ENCODE results near the gene ZNF444.
"Not testable (repeated sequence)": the region's sequence is repeated elsewhere in the genome, so short reads cannot be mapped to it uniquely, and the experiment has no call there.

The ZNF444 gene

DNA sequence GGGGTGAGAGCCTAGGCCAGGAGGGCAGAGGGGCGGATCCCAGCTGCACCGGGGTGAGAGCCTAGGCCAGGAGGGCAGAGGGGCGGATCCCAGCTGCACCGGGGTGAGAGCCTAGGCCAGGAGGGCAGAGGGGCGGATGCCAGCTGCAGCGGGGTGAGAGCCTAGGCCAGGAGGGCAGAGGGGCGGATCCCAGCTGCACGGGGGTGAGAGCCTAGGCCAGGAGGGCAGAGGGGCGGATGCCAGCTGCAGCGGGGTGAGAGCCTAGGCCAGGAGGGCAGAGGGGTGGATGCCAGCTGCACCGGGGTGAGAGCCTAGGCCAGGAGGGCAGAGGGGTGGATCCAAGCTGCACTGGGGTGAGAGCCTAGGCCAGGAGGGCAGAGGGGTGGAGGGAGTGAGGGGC is 35.2 kb downstream of the ZNF444 start:
- not testable (repeated sequence) for DNase-seq (ENCODE audit: low read depth, low spot score)

DNA sequence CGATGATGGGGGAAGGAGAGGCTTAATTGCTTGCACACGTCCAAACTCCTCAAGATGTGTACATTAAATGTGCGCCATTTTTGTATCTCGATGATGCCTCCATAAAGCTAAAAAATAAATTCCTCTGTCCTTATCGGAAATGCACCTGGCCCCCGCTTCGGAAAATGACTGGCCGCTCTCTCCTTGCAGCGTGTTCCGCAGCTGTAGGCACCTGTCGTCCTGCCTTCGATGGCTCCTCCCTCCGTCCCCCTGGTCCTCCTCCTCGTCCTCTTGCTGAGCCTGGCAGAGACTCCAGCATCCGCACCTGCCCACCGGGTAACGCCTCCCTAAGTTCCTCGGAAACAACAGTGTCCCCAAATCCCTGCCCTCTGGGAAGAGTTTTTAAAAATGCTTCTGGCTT is 35.8 kb downstream of the ZNF444 start:
- no peak for DNase-seq (ENCODE audit: low read depth, low spot score)

DNA sequence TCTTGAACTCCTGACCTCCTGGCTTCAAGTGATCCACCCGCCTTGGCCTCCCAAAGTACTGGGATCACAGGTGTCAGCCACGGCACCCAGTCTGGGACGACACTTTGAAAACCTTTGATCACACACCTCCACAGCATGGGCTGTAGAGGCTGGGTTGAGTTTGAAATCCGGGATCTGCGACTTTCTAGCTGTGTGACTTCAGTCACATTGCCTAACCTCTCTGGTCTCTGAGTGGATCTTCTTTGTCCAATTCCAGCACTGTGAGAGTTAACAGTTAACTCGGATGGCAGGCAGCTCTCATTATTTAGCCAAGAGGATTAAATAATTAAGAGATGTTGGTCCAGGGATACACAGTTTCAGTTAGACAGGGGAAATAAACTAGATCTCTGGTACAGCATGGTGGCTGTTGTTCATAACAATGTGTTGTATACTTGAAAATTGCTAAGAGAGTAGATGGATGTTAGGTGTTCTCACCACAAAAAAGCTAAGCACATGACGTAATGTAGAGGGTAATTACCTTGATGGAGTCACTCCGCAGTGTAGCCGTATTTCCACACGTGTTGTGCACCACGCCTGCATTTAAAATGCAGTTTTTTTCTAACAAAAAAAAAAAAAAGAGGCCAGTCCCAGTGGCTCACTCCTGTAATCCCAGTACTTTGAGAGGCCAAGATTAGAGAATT is 36.6 kb downstream of the ZNF444 start:
- DNase-seq (ENCODE audit: low read depth, low spot score) = no peak

DNA sequence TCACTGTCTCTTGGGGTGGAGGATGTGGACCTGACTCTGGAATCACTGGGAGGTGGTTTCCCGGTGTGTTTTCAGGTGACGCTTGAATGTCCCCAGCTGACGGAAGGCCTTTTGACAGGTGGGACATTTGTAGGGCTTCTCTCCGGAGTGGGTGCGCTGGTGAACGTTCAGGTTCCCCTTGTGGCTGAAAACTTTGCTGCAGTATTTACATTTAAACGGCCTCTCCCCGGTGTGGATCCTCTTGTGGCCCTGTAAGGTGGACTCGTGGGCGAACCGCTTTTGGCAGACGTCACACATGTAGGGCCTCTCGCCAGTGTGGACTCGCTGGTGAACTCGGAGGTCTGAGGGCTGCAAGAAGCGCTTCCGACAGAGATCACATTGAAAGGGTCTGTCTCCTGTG is 48.7 kb downstream of the ZNF444 start:
- no peak for DNase-seq (ENCODE audit: low read depth, low spot score)

DNA sequence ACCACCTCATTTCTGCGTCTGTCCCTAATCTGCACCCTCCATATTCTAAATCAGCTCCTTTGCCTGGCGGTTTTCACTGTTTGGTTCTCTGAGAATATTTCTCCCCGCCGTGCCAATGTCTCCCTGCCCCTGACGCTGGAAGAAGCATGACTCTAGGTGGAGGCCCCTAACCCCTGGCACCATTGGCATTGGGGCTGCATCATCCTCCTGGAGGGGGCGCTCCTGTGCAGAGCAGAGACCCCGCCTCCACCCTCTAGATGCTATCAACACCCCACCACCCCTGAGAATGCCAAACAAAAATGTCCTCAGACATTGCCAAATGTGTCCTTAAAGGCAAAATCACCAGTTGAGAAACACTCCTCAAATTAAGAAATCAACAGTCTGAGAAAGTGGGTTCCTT is 50.0 kb downstream of the ZNF444 start:
- DNase-seq (ENCODE audit: low read depth, low spot score) = no peak

DNA sequence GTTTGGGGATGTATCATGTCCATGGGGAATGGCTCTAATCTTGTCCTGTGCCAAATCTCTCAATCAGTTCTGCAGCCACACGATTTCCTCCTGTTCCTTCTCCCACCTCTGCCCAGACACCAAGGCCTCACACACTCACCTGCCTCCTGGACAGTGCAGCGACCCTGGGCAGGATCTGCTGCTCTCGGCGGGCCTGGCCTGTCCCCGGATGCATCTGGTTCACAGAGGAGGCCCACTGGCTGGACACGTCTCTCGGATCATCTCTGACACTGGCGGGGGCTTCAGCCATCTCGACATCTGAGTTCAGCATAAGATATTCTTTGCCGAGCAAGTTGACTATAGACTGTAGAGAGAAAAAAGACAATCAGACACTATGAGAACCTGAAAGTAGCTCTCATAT is 50.6 kb downstream of the ZNF444 start:
- no peak for DNase-seq (ENCODE audit: low read depth, low spot score)

DNA sequence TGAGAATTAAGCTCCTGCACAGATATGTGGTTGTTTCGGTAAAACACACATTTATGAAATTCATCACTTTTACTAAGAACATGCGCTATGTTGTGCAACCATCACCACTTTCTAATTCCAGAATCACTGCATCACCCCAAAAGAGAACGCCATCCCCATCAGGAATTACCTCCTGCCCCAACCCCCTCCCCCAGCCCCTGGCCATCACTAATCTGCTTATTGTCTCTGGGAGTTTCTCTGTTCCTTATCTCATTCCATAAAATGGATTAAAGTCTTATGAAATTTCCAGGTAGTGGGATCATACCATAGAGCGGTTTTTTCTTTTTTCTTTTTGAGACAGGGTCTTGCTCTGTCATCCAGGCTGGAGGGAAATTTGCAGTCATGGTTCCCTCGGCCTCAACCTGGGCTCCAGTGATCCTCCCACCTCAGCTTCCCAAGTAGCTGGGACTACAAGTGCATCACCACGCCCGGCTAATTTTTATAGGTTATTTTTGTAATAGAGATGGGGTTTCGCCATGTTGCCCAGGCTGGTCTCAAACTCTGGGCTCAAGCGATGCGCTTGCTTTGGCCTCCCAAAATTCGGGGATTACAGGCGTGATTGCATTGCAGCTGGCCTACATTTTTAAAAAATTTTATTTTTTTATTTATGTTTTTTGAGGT is 53.0 kb downstream of the ZNF444 start:
- DNase-seq (ENCODE audit: low read depth, low spot score) = no peak

DNA sequence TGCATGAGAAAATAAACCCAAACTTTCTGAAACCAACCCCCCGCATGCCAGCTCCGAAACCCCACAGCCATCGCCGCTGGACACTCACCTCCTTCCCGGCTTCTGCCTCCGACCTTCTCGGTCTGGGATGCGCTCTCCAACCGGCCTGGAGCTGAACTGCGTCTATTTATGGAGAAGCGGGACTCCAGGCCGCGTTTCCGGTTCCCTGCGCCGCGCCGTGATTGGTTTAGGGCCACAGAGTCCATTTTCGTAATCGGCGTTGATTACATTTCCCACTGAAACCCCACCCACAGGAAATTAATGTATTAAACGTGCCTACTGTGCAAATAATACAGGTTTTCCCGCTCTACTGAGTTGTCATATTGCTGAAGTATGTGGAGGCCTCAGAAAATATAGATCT is 56.6 kb downstream of the ZNF444 start, which contains the start of gene ZSCAN5B:
Gene ZSCAN5B, minus strand, starts transcription at position 138 of the 400 bp plus-strand sequence. CDS start 4,731 bp downstream, outside the sequence.
- not testable (repeated sequence) for DNase-seq (ENCODE audit: low read depth, low spot score)

DNA sequence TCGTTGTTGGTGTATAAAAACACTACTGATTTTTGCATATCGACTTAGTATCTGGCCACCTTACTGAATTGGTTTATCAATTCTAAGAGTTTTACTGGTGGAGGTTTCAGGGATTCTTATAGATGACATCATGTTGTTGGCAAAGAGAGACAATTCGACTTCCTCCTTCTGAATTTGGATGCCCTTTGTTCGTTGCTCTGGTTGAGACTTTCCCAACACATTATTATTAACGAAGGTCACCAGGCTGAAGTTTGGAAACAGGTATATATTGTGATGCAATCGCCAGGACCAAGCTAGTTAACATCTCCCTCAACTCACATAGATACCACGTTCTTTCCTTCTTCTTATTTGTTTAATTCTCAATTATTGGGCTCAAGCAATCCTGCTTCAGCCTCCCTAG is 58.6 kb downstream of the ZNF444 start:
- DNase-seq (ENCODE audit: low read depth, low spot score) = no peak

DNA sequence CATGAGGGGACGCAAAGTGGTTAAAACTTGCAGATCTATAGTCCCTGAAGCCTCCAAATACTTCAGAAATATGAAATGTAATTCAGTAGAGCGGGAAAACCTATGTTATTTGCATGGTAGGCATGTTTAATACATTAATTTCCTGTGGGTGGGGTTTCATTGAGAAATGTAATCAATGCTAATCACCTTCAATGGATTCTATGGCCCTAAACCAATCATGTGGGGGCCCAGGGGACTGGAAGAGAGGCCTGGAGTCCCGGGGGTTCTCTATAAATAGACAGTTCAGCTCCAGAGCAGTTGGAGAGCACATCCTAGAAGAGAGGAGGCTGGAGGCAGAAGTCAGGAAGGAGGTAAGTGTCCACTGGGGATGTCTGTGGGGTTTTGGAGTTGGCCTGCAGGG is 60.9 kb downstream of the ZNF444 start, which contains the start of gene ZSCAN5C:
Gene ZSCAN5C, plus strand, starts transcription at position 301 of the 400 bp plus-strand sequence. CDS start 3,641 bp downstream, outside the sequence.
- no peak for DNase-seq (ENCODE audit: low read depth, low spot score)

DNA sequence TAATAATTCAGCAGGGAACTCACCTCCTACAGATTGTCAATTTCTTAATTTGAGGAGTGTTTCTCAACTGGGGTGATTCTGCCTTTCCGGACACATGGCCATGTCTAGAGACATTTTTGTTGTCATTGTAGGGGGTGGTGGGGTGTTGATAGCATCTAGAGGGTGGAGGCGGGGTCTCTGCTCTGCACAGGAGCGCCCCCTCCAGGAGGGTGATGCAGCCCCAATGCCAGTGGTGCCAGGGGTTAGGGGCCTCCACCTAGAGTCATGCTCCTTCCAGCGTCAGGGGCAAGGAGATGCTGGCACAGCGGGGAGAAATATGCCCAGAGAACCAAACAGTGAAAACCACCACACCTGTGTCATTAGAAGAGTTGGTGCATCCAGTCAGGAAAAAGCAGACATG is 66.5 kb downstream of the ZNF444 start:
- DNase-seq (ENCODE audit: low read depth, low spot score) = not testable (repeated sequence)

DNA sequence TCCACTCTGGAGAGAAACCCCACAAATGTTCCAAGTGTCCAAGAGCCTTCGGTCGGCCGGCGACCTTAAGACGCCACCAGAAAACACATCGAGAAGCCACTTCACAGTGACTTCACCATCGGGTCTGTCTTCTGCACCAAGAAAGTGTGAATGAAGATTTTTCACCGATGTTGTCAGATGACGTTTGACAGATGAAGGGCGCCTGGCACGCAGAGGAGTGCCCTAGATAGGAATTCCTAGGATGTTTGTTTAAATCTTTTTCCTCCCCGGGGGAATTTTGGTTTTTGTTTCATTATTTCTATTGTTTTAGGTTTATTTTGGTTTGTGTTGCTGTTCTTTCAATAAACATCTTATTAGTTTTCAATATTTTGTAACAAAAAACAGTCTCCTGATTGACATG is 68.0 kb downstream of the ZNF444 start:
- no peak for DNase-seq (ENCODE audit: low read depth, low spot score)

DNA sequence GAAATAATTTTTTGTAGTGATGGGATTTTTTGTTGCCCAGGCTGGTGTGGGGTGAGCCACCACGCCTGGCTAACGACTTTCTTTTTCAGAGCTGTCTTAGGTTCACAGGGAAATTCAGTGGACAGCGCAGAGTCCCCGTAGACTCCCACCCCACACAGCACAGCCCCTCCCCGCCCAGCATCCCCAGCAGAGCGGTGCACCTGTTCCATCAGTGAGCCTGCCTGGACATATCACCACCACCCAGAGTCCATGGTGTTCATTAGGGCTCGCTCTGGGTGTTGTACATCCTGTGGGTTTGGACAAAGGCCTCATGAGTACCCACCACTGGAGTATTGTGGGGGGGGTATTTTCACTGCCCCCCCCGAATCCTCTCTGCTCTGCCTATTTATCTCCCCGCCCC is 68.9 kb downstream of the ZNF444 start:
- not testable (repeated sequence) for DNase-seq (ENCODE audit: low read depth, low spot score)
